GF-D8 (cell line): ENCODE data around the gene C16orf90.
"Not testable (repeated sequence)": the region's sequence is repeated elsewhere in the genome, so short reads cannot be mapped to it uniquely, and the experiment has no call there.

Source experiments
- DNase-seq: peaks from one replicate; lab custom pipeline; 2025; lab: John Stamatoyannopoulos, UW

The C16orf90 gene, protein sequence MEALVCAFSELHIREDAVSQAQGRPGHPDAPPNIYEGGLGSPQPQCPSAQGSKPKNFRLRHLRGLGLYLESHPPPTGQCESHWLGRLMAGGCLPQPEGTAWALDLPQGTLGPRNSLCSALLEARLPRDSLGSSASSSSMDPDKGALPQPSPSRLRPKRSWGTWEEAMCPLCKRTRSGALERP

DNA sequence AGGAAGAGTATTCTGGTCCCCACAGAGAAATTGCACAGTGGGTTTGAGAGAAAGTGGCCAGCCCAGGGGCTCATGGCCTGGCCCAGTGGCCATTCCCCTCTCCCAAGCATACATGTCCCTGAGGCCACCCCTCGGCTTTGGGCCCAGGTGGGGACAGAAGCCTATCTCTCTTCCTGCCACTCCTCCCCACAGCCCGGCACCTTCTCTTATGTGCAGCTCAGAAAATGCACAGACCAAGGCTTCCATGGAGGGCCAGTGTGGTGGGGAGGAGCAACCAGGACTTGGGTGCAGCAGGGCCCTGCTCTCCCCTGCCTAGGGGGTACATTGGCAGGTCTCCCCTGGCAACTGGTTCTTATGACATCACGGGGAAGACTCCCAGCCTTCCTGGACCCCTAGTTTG is at the start of gene C16orf90:
C16orf90 (minus strand) TSS at position 314 of the 400 bp plus-strand sequence; CDS start at position 246, 68 bp downstream.
- DNase-seq = no peak

DNA sequence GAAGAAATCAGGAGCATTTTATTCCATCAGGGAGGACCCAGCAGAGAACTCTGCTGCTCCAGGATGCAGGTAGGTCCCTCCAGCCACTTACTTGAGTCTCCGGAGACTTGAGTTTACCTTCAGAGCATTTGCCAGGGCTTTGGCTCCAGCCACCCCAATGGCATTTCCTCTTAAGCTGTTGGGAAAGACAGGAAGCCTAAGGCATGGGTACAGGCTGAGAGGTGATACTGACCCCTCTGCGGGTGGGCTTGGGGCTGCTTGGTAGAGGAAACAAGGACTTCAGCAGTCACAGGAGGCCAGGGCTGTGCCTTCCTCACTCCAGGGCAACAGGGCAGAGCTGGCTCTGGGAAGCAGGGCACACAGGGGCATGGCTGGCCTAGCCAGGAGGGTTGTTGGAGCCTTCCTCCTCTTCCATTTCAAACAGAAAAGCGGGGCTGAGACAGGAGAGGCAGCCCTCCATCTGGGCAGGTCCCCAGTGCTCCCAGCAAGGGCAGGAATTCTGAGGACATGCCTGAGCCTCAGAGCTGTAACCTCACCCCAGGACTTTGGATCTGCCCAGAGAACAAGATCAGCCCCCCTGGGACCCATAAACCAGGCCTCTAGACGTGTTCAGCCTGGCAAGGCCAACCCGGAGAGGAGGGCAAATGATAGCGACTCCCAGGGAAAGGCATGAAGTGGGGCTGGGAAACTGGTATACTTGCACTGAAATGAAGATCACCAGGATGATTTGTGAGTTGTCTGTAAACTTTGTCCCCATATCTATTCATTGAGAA is 47.5 kb upstream of the C16orf90 start:
- DNase-seq = no peak

DNA sequence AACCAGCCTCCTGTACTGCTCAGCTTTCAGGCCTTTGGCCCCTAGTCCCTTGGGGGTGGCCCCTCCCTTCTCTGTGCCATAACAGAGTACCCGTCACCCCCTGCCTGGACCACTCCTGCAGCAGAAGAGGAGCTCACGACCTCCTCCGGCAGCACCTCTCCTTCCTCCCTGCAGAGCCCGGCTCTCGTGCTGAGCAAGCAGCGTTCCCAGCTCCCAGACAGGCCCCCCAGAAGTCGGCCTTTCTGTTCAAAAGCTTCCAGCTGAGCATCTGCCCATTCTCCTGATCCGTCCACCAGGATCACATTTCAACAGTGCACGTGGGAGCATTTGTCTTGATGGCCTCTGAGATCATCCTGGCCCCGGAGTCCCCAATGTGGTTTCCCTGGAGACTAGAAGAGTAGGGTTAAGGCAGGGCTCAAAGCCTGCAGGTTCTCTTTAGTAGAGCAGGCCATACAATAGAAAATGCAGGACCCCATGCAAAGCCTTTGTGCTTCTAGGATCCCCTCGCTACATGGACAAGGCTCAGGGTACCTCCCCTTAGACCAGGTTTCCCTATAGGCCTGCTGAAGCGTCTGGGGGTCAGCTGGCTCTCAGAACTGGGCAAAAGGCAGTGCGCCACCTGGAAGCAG is 46.4 kb upstream of the C16orf90 start:
- DNase-seq = no peak

DNA sequence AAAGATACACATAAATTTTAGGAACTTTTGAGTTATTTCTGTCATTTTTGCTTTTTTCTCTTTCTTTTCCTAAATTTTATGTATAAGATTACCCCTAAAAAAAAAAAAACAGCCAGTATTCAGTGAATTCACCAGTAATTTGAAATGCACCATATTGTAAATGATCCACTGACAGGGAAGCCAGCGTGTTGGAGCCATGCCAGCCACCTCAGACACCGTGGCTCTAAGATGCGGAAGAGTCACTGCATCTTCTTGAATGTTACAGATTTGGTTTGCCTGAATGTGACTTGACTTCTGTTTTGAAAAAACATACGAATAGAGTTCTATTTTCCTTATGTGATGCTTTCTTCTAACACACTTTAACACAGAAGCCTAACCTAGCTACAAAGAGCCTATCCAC is 42.9 kb upstream of the C16orf90 start:
- DNase-seq = no peak

DNA sequence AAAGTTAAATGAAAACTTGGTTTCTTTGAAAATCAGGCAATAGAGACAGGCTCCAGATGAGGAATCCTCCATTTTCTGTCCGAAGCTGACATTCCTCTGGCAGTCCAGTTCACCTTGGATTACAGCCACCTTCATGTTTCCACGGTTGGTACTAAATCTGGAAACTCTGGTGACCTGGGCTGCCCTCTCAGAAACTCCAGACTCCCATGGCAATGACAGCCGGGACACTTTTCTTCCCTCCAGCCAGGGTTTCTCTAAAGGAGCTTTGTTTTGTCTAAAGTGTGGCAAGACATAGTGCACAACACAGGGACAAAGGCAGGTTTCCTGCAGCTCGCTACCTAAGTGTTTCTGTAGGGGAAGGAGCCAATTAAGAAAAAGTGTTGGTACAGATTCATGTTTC is 41.6 kb upstream of the C16orf90 start:
- DNase-seq = no peak

DNA sequence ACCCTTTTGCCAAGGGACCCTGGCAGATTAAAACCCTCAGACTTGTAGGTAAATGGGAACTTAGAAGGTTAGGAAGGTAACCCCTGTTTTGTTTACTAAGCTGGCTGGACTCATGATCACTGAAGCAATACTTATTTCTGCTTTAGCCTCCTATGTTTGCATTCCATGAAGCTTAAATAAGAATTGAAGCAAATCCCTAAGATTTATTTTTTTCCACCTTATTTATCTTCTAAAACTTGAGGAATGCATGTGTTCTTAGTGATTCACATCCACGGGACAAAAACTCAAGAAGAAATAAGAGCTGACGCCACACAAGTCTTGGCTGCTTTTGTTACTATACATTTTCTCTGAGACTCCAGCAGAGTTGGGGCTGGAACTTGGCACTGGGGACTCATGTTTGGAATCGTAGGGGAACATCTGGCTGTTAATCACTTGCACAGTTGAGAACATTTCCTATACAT is 41.0 kb upstream of the C16orf90 start:
- DNase-seq = no peak

DNA sequence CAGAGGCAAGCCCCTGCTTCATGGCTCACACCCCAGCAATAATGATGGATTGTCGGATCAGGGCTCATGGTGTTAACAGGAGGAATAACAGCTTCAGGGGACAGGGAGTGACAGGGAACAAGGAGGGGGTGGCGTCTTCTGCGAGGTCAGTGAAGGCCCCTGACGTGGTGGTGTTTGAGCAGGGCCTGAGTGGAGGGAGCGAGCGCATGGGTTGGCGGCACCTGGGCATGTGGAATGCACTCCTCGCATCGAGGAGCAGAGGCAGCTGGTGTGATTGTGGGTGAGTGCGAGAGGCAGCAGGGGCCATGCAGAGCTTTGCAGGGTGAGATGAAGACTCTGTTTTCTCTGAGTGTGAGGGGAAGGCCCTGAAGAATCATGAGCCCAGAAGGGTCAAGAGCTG is 38.8 kb upstream of the C16orf90 start:
- DNase-seq = no peak

DNA sequence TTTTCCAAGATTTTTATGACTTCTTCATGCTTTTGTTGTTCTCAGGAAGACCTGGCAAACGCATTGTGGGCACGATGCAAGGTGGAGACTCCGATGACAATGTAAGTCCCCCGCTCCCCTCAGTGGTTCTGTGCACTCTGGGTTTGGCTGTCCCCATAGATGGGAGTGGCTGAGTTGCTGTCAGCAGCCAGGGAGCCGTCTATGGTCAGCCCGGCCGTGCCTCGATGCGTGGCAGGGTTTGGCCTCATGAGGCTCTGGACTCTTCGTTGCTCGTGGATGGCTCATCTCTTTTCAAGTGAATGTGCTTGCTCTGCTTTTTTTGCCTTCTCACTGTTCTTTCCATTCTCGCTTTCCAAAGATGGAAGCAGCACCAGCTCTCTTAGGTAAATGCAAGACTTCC is 37.5 kb upstream of the C16orf90 start:
- no peak for DNase-seq

DNA sequence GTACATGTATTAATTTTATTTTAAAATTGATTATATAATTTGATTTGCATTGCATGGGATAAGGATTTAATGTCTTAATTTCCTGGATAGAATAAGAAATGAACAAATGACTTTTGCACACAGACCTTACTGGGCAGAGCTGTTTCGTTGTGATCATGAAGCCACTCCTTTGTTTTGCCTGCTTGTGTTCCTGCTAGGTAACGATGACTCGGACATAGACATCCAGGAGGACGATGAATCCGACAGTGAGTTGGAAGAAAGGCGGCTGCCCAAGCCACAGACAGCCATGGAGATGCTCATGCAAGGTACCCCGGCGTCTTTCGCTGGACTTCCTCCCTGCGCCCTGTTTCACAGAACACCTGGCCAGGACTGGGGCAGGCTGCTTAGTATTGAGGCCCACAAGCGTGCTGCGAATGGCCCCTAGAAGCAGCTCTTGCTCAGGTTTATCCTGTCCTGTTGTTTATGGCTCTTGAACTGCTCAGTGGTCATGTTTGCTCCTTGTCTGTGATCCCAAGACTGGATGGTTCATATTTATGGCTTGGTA is 35.2 kb upstream of the C16orf90 start:
- DNase-seq = no peak

DNA sequence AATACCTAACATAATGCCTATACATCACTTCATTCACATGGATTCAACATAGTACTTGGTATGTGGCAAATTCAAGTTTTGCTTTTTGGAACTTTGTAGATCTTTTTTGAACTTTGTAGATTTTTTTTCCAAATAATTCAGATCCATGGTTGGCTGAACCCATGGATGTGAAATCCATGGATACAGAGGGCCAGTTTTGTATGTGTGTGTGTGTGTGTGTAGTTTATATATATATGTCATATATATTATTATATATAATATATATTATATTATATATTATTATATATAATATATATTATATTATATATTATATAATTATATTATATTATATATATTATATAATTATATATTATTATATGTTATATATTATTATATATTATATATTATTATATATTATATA is 33.9 kb upstream of the C16orf90 start:
- DNase-seq = no peak

DNA sequence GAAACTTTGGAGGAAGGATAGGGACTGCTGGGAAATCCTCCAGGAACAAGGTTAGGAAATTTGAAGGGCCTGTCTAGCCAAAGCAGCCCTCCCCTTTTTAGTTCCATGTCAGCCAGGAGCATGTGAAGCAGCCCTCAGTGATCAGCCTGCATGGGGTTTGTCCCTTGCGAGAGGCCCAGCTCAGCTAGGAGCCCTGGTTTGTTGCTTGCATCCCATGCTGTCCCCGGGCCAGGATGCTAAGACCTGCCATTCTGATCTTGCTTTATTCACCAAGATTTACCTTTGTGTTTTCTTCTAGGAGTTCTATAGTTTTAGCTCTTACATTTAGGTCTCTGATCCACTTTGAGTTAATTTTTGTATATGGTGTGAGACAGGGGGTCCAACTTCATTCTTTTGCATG is 33.1 kb upstream of the C16orf90 start:
- DNase-seq = no peak

DNA sequence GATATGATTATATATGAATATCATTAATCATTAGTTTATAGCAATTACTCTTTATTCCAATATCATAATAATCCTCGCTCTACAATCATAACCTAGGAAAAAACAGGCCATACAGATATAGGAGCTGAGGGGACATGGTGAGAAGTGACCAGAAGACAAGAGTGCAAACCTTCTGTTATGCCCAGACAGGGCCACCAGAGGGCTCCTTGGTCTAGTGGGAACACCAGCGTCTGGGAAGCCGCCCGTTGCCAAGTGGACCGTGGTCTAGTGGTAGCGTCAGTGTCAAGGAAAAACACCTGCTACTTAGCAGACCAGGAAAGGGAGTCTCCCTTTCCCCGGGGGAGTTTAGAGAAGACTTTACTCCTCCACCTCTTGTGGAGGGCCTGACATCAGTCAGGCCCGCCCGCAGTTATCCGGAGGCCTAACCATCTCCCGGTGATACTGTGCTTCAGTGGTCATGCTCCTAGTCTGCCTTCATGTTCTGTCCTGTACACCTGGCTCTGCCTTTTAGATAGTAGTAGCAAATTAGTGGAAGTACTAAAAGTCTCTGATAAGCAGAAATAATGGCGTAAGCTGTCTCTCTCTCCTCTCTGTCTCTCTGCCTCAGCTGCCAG is 32.0 kb upstream of the C16orf90 start:
- not testable (repeated sequence) for DNase-seq

DNA sequence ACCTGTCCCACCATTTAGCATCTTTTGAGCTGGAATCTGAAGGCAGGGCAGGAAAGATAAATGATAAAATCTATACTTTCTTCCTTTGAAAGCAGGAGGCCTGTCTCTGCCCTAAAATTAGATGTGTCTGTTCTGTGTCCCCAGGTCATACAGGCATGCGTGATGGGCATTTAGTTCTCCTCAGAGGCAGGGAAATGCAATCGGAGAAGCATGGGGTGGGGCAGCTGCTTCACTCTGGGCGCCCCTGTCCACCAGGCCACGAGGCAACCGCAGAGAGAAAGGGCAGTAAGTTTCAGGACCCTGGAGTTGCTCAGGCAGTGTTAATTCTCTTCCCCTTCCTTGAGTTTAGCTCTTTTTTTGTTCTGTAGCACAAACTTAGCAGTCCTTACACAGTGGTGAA is 30.7 kb upstream of the C16orf90 start:
- no peak for DNase-seq

DNA sequence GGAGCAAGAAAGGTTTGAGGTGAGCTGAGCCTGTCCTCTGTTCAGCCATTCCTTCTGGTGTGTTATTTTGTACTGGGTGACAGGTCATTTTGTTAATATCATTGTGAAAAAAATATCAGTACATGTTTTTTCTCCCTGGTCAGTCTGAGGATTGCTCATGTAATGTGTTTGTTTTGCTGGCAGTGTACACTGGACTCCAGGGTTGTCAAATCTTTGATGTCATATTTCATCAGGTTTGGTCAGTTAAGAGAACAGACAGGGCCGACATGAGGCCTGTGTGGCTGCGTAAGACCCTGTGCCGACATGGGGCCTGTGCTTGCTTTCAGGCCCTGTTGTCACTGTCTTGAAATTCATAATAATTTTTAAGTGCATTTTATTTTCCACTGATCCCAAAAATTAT is 28.0 kb upstream of the C16orf90 start:
- DNase-seq = no peak

DNA sequence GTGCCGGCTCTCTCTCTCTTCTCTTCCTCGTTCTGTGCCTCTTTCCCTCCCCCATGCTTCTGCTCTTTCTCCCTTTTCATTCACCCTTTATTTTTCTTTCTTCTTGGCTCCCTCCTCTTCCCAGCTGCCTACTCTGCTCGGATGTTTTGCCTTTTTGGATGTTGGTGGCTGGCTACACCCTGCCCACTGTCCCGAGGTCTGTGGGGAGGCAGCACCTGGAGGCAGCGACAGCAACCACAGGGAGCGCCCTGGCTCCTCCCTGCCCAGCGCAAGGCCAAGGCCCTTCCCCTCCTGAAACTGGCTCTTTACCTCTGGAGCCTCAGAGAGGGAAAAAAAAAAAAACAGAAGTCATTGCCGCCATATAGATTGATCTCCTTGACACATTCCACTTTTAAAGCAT is 25.6 kb upstream of the C16orf90 start:
- no peak for DNase-seq

DNA sequence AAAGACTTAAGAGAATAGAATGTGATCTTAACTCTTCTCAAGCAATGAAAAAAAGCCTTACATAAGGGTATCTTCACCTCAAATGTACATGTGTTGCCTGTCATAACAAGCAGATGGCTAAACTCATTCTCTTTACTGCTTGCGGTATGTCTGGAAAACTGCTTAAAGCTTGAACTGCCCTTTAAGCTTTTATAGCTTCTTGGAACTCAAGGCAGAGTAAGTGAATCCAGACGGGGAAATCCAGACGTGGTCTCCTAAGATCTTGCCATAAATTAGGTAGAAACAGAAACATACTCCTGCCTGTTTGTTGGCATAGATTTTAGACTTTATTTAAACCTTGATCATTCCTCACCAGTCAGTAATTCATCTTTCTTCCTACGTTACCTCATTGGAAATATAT is 25.1 kb upstream of the C16orf90 start:
- no peak for DNase-seq

DNA sequence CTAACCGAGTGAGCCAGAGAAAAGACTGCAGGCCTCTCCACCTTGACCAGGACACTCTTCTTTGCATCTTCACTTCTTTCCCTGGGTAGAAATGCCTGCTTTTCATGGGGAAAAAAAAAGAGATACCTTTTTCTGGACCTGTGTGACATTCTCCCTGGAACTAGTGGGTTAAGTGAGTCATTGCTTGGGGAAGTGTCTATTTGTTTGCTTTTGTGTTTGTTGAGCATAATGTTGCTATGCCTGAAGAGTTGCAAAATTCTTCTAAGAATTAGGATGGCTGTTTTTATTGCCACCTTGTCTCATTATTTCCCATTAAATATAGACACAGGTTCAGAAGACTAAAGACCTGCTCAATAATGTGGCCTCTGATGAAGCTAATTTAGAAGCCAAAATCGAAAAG is 24.3 kb upstream of the C16orf90 start:
- DNase-seq = no peak

DNA sequence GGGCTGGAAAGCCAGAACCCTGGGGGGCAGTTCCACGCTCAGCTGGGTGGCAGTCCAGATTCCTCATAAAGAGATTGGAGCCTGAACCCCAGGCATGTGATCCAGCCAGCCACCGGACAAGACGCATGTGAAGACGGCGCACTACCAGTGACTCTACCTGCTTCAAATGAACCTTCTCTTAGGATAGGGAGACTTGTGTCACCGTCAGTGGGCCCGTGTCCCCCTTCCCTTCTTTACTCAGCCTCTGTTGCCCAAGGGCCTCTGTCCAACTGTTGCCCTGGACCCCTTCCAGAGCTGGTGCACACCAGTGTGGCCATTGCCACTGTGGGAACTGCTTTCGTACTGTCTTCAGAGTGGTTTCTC is 23.7 kb upstream of the C16orf90 start:
- DNase-seq = no peak

DNA sequence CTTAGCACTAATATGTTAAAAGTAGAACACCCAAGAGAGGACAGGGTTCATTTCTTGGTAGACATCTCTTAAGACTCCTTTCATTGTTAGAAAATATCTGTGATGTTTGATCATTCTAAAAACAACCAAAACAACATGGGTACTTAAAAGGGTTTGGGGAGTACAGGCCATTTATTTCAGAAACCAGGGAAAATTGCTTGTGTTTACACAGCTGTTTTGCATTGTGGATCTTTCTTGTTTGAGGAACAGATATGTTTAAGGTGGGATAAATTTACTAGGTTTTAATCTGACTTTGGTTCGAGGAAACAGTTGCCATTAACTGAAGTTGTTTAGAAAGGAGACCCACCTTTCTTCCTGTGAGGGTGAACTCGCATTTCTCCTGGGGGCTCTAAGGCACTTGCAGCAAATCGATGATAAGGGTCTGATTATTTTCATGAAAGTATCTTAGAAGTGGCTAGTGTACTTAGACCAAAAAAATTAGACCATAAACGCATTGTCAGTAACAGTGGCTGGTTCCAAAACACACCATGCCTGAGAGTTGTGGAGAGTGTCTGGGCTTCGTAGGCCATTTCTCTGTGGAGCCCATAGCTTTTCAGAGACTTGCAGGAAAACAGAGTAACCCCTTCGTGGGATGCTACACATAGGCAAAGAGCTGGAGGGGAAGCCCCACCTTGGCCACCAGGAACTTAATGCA is 23.1 kb upstream of the C16orf90 start:
- no peak for DNase-seq

DNA sequence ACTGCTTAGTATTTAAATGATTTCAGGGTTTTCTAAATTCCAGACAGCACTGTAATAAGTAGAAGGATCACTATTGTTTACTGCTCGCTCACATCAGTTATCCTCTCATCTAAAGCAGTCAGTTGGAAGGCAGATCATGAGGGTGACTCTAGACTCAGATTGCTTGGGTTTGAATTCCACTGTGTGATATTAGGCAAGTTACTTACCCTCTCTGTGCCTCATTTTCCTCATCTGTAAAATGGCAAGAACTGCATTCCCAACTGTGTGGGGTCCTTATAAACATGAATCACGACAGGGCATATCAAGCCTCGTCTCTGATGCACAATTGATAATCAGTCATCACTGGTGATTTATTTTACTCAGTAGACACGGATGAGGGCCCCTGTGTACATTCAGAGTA is 20.6 kb upstream of the C16orf90 start:
- DNase-seq = no peak

DNA sequence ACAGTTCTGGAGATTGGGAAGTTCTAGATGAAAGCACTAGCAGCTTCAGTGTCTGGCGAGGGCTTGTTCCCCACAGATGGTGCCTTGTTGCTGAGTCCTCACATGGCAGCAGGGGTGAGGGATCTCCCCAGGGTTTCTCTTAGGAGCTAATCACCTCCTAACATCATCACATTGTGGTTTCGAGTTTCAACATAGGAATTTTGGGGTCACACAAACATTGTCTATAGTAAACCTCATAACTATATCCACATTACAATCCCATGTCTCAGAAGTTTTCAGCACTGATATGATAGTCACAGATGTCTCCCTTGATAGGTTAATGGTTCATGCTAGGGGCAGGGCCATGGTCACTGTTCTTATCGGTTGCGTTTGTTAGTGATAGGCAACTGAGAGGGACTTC is 19.3 kb upstream of the C16orf90 start:
- no peak for DNase-seq
